IMR-90 (cell line): ENCODE data around the gene PFDN5. TPM values are rescaled to one million over a fixed set of nuclear protein-coding genes. Genes with fewer than 3 reads are reported as not detected.

Source experiments
- ATAC-seq: fragments of 200-7000 bp; cut with Tn5 transposase; 2 replicates; pipeline ENCODE4 v1.9.1; 2020; ENCODE audit warnings: low read depth, mild to moderate bottlenecking, moderate library complexity
- BruUV-seq: library from RNA; stranded (reverse); fragments of 400-500 nt; replicated peaks from 2 replicates; lab custom pipeline; 2021; lab: Mats Ljungman, UMichigan
- CTCF ChIA-PET: fragments of 300-600 bp; formaldehyde crosslinking; extraction: SDS; loops from one replicate; lab custom pipeline; 2021; ENCODE audit warnings: antibody characterized with exemption; lab: Yijun Ruan, JAX
- POLR2A ChIA-PET: fragments of 300-600 bp; sonication (Branson Sonifier 250); formaldehyde crosslinking; loops from one replicate; lab custom pipeline; 2022; ENCODE audit warnings: antibody characterized with exemption; ENCODE audit not compliant: unreplicated experiment; lab: Charles Lee
- DNase-seq: peaks from one replicate; pipeline ENCODE4 v3.0.0; 2013
- H2AFZ ChIP-seq: replicated peaks from 2 replicates; pipeline ENCODE3; 2013; ENCODE audit warnings: low read length, mild to moderate bottlenecking; ENCODE audit not compliant: poor library complexity
- H2AK5ac ChIP-seq: 2 replicates; pipeline ENCODE4 v1.6.1; 2013; ENCODE audit warnings: low read depth, low read length, inconsistent platforms
- H2AK9ac ChIP-seq: replicated peaks from 2 replicates; pipeline ENCODE3; 2013; ENCODE audit warnings: mild to moderate bottlenecking, low read depth, low read length, moderate library complexity; ENCODE audit not compliant: poor library complexity
- H2BK120ac ChIP-seq: 2 replicates; pipeline ENCODE4 v1.6.1; 2013; ENCODE audit warnings: low read depth, low read length, inconsistent platforms
- H2BK15ac ChIP-seq: 3 replicates; pipeline ENCODE4 v1.6.1; 2013; ENCODE audit warnings: low read depth, low read length, inconsistent platforms
- H2BK20ac ChIP-seq: 2 replicates; pipeline ENCODE4 v1.6.1; 2013; ENCODE audit warnings: low read depth, mild to moderate bottlenecking, inconsistent platforms, low read length, moderate library complexity
- H2BK5ac ChIP-seq: 2 replicates; pipeline ENCODE4 v1.6.1; 2013; ENCODE audit warnings: mild to moderate bottlenecking, low read depth, low read length, inconsistent platforms; ENCODE audit not compliant: poor library complexity, severe bottlenecking
- H3K14ac ChIP-seq: replicated peaks from 2 replicates; pipeline ENCODE4 v1.6.1; 2013; ENCODE audit warnings: low read depth, low read length, inconsistent platforms
- H3K18ac ChIP-seq: 2 replicates; pipeline ENCODE4 v1.6.1; 2013; ENCODE audit warnings: low read depth, low read length, control low read depth
- H3K23ac ChIP-seq: 2 replicates; pipeline ENCODE4 v1.6.1; 2013; ENCODE audit warnings: low read depth, low read length, inconsistent platforms
- H3K27ac ChIP-seq: 2 replicates; pipeline ENCODE4 v1.5.1; 2013; ENCODE audit warnings: mild to moderate bottlenecking, control low read depth, low read length; ENCODE audit not compliant: insufficient read depth
- H3K27me3 ChIP-seq: 2 replicates; pipeline ENCODE4 v1.6.1; 2013; ENCODE audit warnings: low read length; ENCODE audit not compliant: control insufficient read depth, insufficient read depth
- H3K36me3 ChIP-seq: 2 replicates; pipeline ENCODE4 v1.6.1; 2013; ENCODE audit warnings: low read length, mixed read lengths; ENCODE audit not compliant: control insufficient read depth, insufficient read depth
- H3K4ac ChIP-seq: 2 replicates; pipeline ENCODE4 v1.6.1; 2013; ENCODE audit warnings: low read depth, low read length, inconsistent platforms
- H3K4me1 ChIP-seq: 2 replicates; pipeline ENCODE4 v1.6.1; 2013; ENCODE audit warnings: low read length, mixed read lengths; ENCODE audit not compliant: control insufficient read depth, insufficient read depth
- H3K4me2 ChIP-seq: 2 replicates; pipeline ENCODE4 v1.6.1; 2013; ENCODE audit warnings: low read depth, mild to moderate bottlenecking, control low read depth, low read length, moderate library complexity
- H3K4me3 ChIP-seq: 2 replicates; pipeline ENCODE4 v1.5.1; 2013; ENCODE audit warnings: low read depth, mild to moderate bottlenecking, control low read depth, low read length, moderate library complexity; ENCODE audit not compliant: insufficient read depth
- H3K56ac ChIP-seq: 2 replicates; pipeline ENCODE4 v1.6.1; 2013; ENCODE audit warnings: low read length, inconsistent platforms; ENCODE audit not compliant: insufficient read depth; ENCODE audit errors: extremely low read depth
- H3K79me1 ChIP-seq, 2 experiments: 2 replicates each; pipeline ENCODE4 v1.6.1; 2013; ENCODE audit warnings: low read length in 2 of 2, inconsistent platforms in 1 of 2, low read depth in 1 of 2
- H3K9ac ChIP-seq: 2 replicates; pipeline ENCODE4 v1.6.1; 2013; ENCODE audit warnings: low read depth, low read length, control low read depth
- H3K9me1 ChIP-seq: 2 replicates; pipeline ENCODE4 v1.6.1; 2013; ENCODE audit warnings: low read length, inconsistent platforms; ENCODE audit not compliant: insufficient read depth
- H3K9me3 ChIP-seq: 2 replicates; pipeline ENCODE4 v1.6.1; 2013; ENCODE audit warnings: low read length; ENCODE audit not compliant: control insufficient read depth, insufficient read depth
- H4K20me1 ChIP-seq: 2 replicates; pipeline ENCODE4 v1.6.1; 2013; ENCODE audit warnings: low read length, inconsistent platforms; ENCODE audit not compliant: insufficient read depth
- H4K5ac ChIP-seq: 2 replicates; pipeline ENCODE4 v1.6.1; 2013; ENCODE audit warnings: mild to moderate bottlenecking, low read depth, low read length, control low read depth
- H4K8ac ChIP-seq, 2 experiments: 2 replicates each; pipeline ENCODE4 v1.6.1; 2013; ENCODE audit warnings: low read depth in 2 of 2, low read length in 2 of 2, control low read depth in 1 of 2, inconsistent platforms in 1 of 2
- H4K91ac ChIP-seq: 2 replicates; pipeline ENCODE4 v1.6.1; 2013; ENCODE audit warnings: low read depth, low read length, inconsistent platforms; ENCODE audit not compliant: insufficient read depth
- BHLHE40 ChIP-seq: fragments of 150-350 bp; IDR thresholded peaks from 2 replicates; pipeline ENCODE4 v1.6.1; 2016; ENCODE audit warnings: mild to moderate bottlenecking, low read depth, low read length
- CEBPB ChIP-seq: IDR thresholded peaks from 2 replicates; pipeline ENCODE4 v1.6.1; 2012; ENCODE audit warnings: low read depth, low read length, improper control_type of control experiment
- CHD1 ChIP-seq: IDR thresholded peaks from 2 replicates; pipeline ENCODE4 v1.6.1; 2012; ENCODE audit warnings: low read depth, low read length, improper control_type of control experiment
- CTCF ChIP-seq: conservative IDR thresholded peaks from 2 replicates; pipeline ENCODE4 v1.5.1; 2012; ENCODE audit warnings: mild to moderate bottlenecking, low read depth, low read length, improper control_type of control experiment
- ELK1 ChIP-seq: fragments of 150-350 bp; IDR thresholded peaks from 2 replicates; pipeline ENCODE4 v1.6.1; 2016; ENCODE audit warnings: low read depth, mild to moderate bottlenecking, low read length, moderate library complexity, borderline replicate concordance
- FOS ChIP-seq: fragments of 150-350 bp; IDR thresholded peaks from 2 replicates; pipeline ENCODE4 v1.6.1; 2016; ENCODE audit warnings: low read depth, low read length
- MAFK ChIP-seq: IDR thresholded peaks from 2 replicates; pipeline ENCODE4 v1.6.1; 2012; ENCODE audit warnings: low read depth, low read length, improper control_type of control experiment
- MAZ ChIP-seq: IDR thresholded peaks from 2 replicates; pipeline ENCODE4 v1.6.1; 2012; ENCODE audit warnings: low read depth, mild to moderate bottlenecking, low read length, improper control_type of control experiment, moderate library complexity, borderline replicate concordance
- MXI1 ChIP-seq: IDR thresholded peaks from 2 replicates; pipeline ENCODE4 v1.6.1; 2012; ENCODE audit warnings: low read depth, mild to moderate bottlenecking, low read length, moderate library complexity, borderline replicate concordance
- POLR2A ChIP-seq: IDR thresholded peaks from 2 replicates; pipeline ENCODE4 v1.6.1; 2012; ENCODE audit warnings: mild to moderate bottlenecking, low read depth, low read length
- RAD21 ChIP-seq: IDR thresholded peaks from 2 replicates; pipeline ENCODE4 v1.6.1; 2012; ENCODE audit warnings: low read length, improper control_type of control experiment
- RCOR1 ChIP-seq: IDR thresholded peaks from 2 replicates; pipeline ENCODE4 v1.6.1; 2012; ENCODE audit warnings: mild to moderate bottlenecking, low read length, improper control_type of control experiment; ENCODE audit not compliant: insufficient replicate concordance
- RFX5 ChIP-seq: IDR thresholded peaks from 2 replicates; pipeline ENCODE4 v1.8.0; 2012; ENCODE audit warnings: low read depth, mild to moderate bottlenecking, low read length, moderate library complexity
- SMC3 ChIP-seq: fragments of 150-350 bp; IDR thresholded peaks from 2 replicates; pipeline ENCODE4 v1.6.1; 2016; ENCODE audit warnings: low read depth, mild to moderate bottlenecking, antibody characterized with exemption, low read length, moderate library complexity
- USF2 ChIP-seq: fragments of 150-350 bp; IDR thresholded peaks from 2 replicates; pipeline ENCODE4 v1.6.1; 2017; ENCODE audit warnings: mild to moderate bottlenecking, antibody characterized with exemption, low read length, low read depth
- WGBS, 2 experiments: methylation state at CpG; one replicate each; pipeline versions ENCODE4 v1.1.5 to v1.1.7; 2013; ENCODE audit warnings: missing lambda C conversion rate in 2 of 2; ENCODE audit not compliant: insufficient read length in 1 of 2; ENCODE audit errors: extremely low coverage in 2 of 2; 5-methylcytosine and 5-hydroxymethylcytosine counted together
- dilution Hi-C: fragments of 300-500 bp; cut with HindIII; formaldehyde crosslinking; loops from one replicate; pipeline ENCODE4 v1.14.3; 2018; ENCODE audit warnings: low sequenced_read_pairs; ENCODE audit not compliant: unreplicated experiment
- in situ Hi-C: fragments of 300-500 bp; cut with MboI; formaldehyde crosslinking; loops from 3 replicates; pipeline ENCODE4 v1.14.3; 2019; ENCODE audit warnings: low sequenced_read_pairs, inconsistent platforms, mixed read lengths
- intact Hi-C: fragments of 100-400 bp; cut with micrococcal nuclease; formaldehyde crosslinking; loops from 2 replicates; pipeline ENCODE4 v1.10.0; 2022
- polyA plus RNA-seq, 3 experiments: library from polyadenylated mRNA; depleted of rRNA; stranded (reverse); fragments of >200 nt; gene quantifications; 2 replicates each; pipeline ENCODE4 v1.2.3, GENCODE V29; 2012; ENCODE audit warnings: low replicate concordance in 1 of 3
- total RNA-seq: library from RNA; depleted of rRNA; stranded (reverse); fragments of >200 nt; gene quantifications from 2 replicates; pipeline ENCODE4 v1.2.3, GENCODE V29; 2012

The PFDN5 gene
- total and polyA plus RNA-seq, 2 of the 4 experiments (the other 2 are of a cell fraction) = 1,011 to 1,338 TPM

- H3K4me1 ChIP-seq = peaks cover 22% of the 10 kb centered on the region
- H4K20me1 ChIP-seq = no peaks in the 10 kb centered on the region
- H4K8ac ChIP-seq = peak overlapping the region in 1 of 2 experiments; percentile 48; a peak in 2 of 4 replicates
- no peaks in the 10 kb centered on the region for H3K27me3 ChIP-seq
- H3K4me3 ChIP-seq = no peak overlapping the region
- peak overlapping the region; percentile 43 for H2BK120ac ChIP-seq
- peak overlapping the region; percentile 80 for H2BK5ac ChIP-seq
- H2BK20ac ChIP-seq = peak overlapping the region; percentile 16; the same call in 1 of the 2 replicates
- H2BK15ac ChIP-seq = no peak overlapping the region; the same call in 2 of the 3 replicates
- no peaks in the 10 kb centered on the region; the same call in none of the 2 replicates for H3K36me3 ChIP-seq
- in situ Hi-C loops (loop anchor here (5.0 kb wide), 1 partner anchor 78 kb away; no protein-coding TSS in a partner anchor), dilution Hi-C loops (no loop called here), intact Hi-C loops (no loop called here)
- H3K4me2 ChIP-seq = peak overlapping the region; percentile 5; the same call in 1 of the 2 replicates
- POLR2A ChIA-PET = no interaction called here
- peak; percentile 45; the same call in 1 of the 2 replicates for ATAC-seq
- no TSS peak for BruUV-seq
- H2AFZ ChIP-seq = peak overlapping the region; percentile 63
- H3K56ac ChIP-seq = no peak overlapping the region
- peak overlapping the region; percentile 4; the same call in 1 of the 2 replicates for H3K27ac ChIP-seq
- WGBS, 2 experiments = 30% methylated on average over 2 of the region's 4 CpGs; no CpG with 5 or more reads in 1 of the 2 experiments
- peaks cover 0 to 28% of the 10 kb centered on the region in 2 experiments; a peak in 2 of 4 replicates for H3K79me1 ChIP-seq
- no peak overlapping the region for H3K9ac ChIP-seq
- H3K9me3 ChIP-seq = no peaks in the 10 kb centered on the region
- H3K23ac ChIP-seq = peak overlapping the region; percentile 5
- peak overlapping the region; percentile 61 for H3K4ac ChIP-seq
- CTCF ChIA-PET = interaction anchor here (1.9 kb wide), 1 partner anchor 76 kb away, joined by 6 read pairs; no protein-coding TSS in a partner anchor
- peak overlapping the region; percentile 41 for H3K14ac ChIP-seq
- H2AK9ac ChIP-seq = peak overlapping the region; percentile 5
- peaks cover 10% of the 10 kb centered on the region; the same call in 1 of the 2 replicates for H3K9me1 ChIP-seq
- peak overlapping the region; percentile 46 for H2AK5ac ChIP-seq
- H3K18ac ChIP-seq = peak overlapping the region; percentile 61; the same call in 1 of the 2 replicates
- DNase-seq = peak; percentile 52
- H4K5ac ChIP-seq = peak overlapping the region; percentile 78; the same call in 1 of the 2 replicates
- H4K91ac ChIP-seq = peak overlapping the region; percentile 21
- TF ChIP-seq FOS (no peak), USF2 (no peak), MAZ (no peak), ELK1 (no peak), RCOR1 (no peak), SMC3 (no peak), CTCF (no peak), RAD21 (no peak), BHLHE40 (no peak), RFX5 (no peak), MXI1 (no peak), MAFK (no peak), CHD1 (no peak), POLR2A (no peak), CEBPB (no peak)
These were observed 5.5 kb upstream of the PFDN5 start for GRCh38 chr12:53289891-53290290.
